H1 (cell line): ENCODE measurements around the gene FOXF1. TPM values are rescaled to one million over a fixed set of nuclear protein-coding genes. Genes with fewer than 3 reads are reported as not detected.

Source experiments
- CTCF ChIA-PET: fragments of 300-600 bp; sonication (Branson Sonifier 250); formaldehyde crosslinking; loops from one replicate; lab custom pipeline; 2021; ENCODE audit not compliant: partially characterized antibody; lab: Charles Lee
- POLR2A ChIA-PET: fragments of 300-600 bp; sonication (Branson Sonifier 250); formaldehyde crosslinking; loops from one replicate; lab custom pipeline; 2021; ENCODE audit warnings: inconsistent platforms; ENCODE audit not compliant: partially characterized antibody; lab: Charles Lee
- DNase-seq, 2 experiments: peaks; one replicate each; pipeline versions ENCODE4 v3.0.0 to v3.0.0-alpha.2; 2010 to 2022; ENCODE audit warnings: low spot score in 2 of 2, low read depth in 1 of 2, mixed read lengths in 1 of 2
- FAIRE-seq: peaks from 2 replicates; lab custom pipeline; 2011; peaks lifted over from hg19 to GRCh38; lab: Jason Lieb, UNC
- H2AFZ ChIP-seq: 2 replicates; pipeline ENCODE4 v1.8.1; 2012; ENCODE audit warnings: low read length, inconsistent platforms
- H2AK5ac ChIP-seq: 2 replicates; pipeline ENCODE4 v1.6.1; 2013; ENCODE audit warnings: low read depth, low read length
- H2BK120ac ChIP-seq: replicated peaks from 2 replicates; pipeline ENCODE3; 2013; ENCODE audit warnings: low read depth, low read length, inconsistent platforms
- H2BK12ac ChIP-seq: 2 replicates; pipeline ENCODE4 v1.6.1; 2013; ENCODE audit warnings: low read depth, low read length
- H2BK15ac ChIP-seq: 2 replicates; pipeline ENCODE4 v1.6.1; 2013; ENCODE audit warnings: low read length
- H2BK20ac ChIP-seq: 2 replicates; pipeline ENCODE4 v1.6.1; 2013; ENCODE audit warnings: low read length
- H2BK5ac ChIP-seq: 2 replicates; pipeline ENCODE4 v1.6.1; 2013; ENCODE audit warnings: low read depth, low read length
- H3K14ac ChIP-seq: 2 replicates; pipeline ENCODE4 v1.6.1; 2013; ENCODE audit warnings: inconsistent platforms; ENCODE audit not compliant: insufficient read length
- H3K18ac ChIP-seq: 2 replicates; pipeline ENCODE4 v1.6.1; 2013; ENCODE audit warnings: low read length; ENCODE audit errors: extremely low read depth
- H3K23ac ChIP-seq: 2 replicates; pipeline ENCODE4 v1.6.1; 2013; ENCODE audit warnings: inconsistent platforms; ENCODE audit not compliant: insufficient read length
- H3K23me2 ChIP-seq: 2 replicates; pipeline ENCODE4 v1.6.1; 2013; ENCODE audit warnings: low read depth, low read length
- H3K27ac ChIP-seq: 2 replicates; pipeline ENCODE4 v1.6.1; 2011; ENCODE audit warnings: low read depth, low read length, inconsistent platforms
- H3K27me3 ChIP-seq, 4 experiments: replicated peaks in 1 of 4; 1 replicate in 1 of 4; 2 replicates in 3 of 4; pipeline versions ENCODE4 v1.6.1 to v1.8.1; 2011 to 2013; ENCODE audit warnings: low read length in 3 of 4, mild to moderate bottlenecking in 3 of 4, inconsistent platforms in 2 of 4, mixed read lengths in 2 of 4, moderate library complexity in 1 of 4; ENCODE audit not compliant: control insufficient read depth in 3 of 4, insufficient read depth in 3 of 4; ENCODE audit errors: extremely low read depth in 1 of 4
- H3K36me3 ChIP-seq, 4 experiments: 2 replicates each; pipeline versions ENCODE4 v1.6.1 to v1.8.1; 2011 to 2013; ENCODE audit warnings: mild to moderate bottlenecking in 4 of 4, low read length in 3 of 4, moderate library complexity in 2 of 4, control low read depth in 1 of 4, inconsistent platforms in 1 of 4; ENCODE audit not compliant: insufficient read depth in 4 of 4, control insufficient read depth in 2 of 4
- H3K4ac ChIP-seq: replicated peaks from 2 replicates; pipeline ENCODE3; 2013; ENCODE audit warnings: low read length, low read depth, mixed read lengths, inconsistent platforms; ENCODE audit not compliant: insufficient read length
- H3K4me1 ChIP-seq, 4 experiments: replicated peaks in 1 of 4; 1 replicate in 1 of 4; 2 replicates in 3 of 4; pipeline versions ENCODE4 v1.6.1 to v1.8.1; 2011 to 2013; ENCODE audit warnings: low read length in 3 of 4, inconsistent platforms in 2 of 4, mixed read lengths in 1 of 4; ENCODE audit not compliant: insufficient read depth in 4 of 4, control insufficient read depth in 3 of 4
- H3K4me2 ChIP-seq, 2 experiments: 2 replicates each; pipeline versions ENCODE4 v1.6.1 to v1.8.1; 2011 to 2013; ENCODE audit warnings: low read depth in 2 of 2, low read length in 2 of 2, control low read depth in 1 of 2, inconsistent platforms in 1 of 2, mild to moderate bottlenecking in 1 of 2; ENCODE audit not compliant: insufficient read depth in 1 of 2
- H3K4me3 ChIP-seq, 4 experiments: fragments of 200-600, 300-600 bp in 1 of 4; sonication (generic), shearing (Covaris generic), sonication (Bioruptor Twin) in 1 of 4; 2 replicates each; pipeline versions ENCODE4 v1.5.1 to v1.8.1; 2011 to 2016; ENCODE audit warnings: low read length in 4 of 4, low read depth in 3 of 4, control low read depth in 2 of 4, inconsistent platforms in 2 of 4, mild to moderate bottlenecking in 2 of 4, mixed read lengths in 1 of 4, moderate library complexity in 1 of 4; ENCODE audit not compliant: insufficient read depth in 2 of 4; ENCODE audit errors: extremely low read depth in 1 of 4
- H3K56ac ChIP-seq: replicated peaks from 2 replicates; pipeline ENCODE3; 2013; ENCODE audit warnings: low read depth, mild to moderate bottlenecking, mixed read lengths, low read length, inconsistent platforms; ENCODE audit not compliant: insufficient read length
- H3K79me1 ChIP-seq: 2 replicates; pipeline ENCODE4 v1.6.1; 2013; ENCODE audit warnings: low read depth, low read length, control low read depth
- H3K79me2 ChIP-seq, 2 experiments: 2 replicates each; pipeline versions ENCODE4 v1.6.1 to v1.8.1; 2012 to 2013; ENCODE audit warnings: low read length in 2 of 2, mild to moderate bottlenecking in 2 of 2, inconsistent platforms in 1 of 2; ENCODE audit not compliant: insufficient read depth in 2 of 2, control insufficient read depth in 1 of 2
- H3K9ac ChIP-seq, 4 experiments: replicated peaks in 1 of 4; 1 replicate in 1 of 4; 2 replicates in 3 of 4; pipeline versions ENCODE4 v1.6.1 to v1.8.1; 2011 to 2013; ENCODE audit warnings: low read depth in 3 of 4, low read length in 3 of 4, control low read depth in 2 of 4, mild to moderate bottlenecking in 2 of 4, moderate library complexity in 2 of 4, inconsistent platforms in 1 of 4; ENCODE audit errors: extremely low read depth in 1 of 4
- H3K9me3 ChIP-seq, 2 experiments: 2 replicates each; pipeline versions ENCODE4 v1.6.1 to v1.8.1; 2012 to 2013; ENCODE audit warnings: mild to moderate bottlenecking in 2 of 2, moderate library complexity in 2 of 2, control low read depth in 1 of 2, inconsistent platforms in 1 of 2, low read depth in 1 of 2, low read length in 1 of 2, mixed read lengths in 1 of 2; ENCODE audit not compliant: insufficient read depth in 2 of 2
- H4K20me1 ChIP-seq, 2 experiments: replicated peaks in 1 of 2; 2 replicates each; pipeline versions ENCODE3 to v1.8.1; 2011 to 2013; ENCODE audit warnings: inconsistent platforms in 2 of 2, low read length in 2 of 2, mild to moderate bottlenecking in 1 of 2; ENCODE audit not compliant: insufficient read depth in 2 of 2, control insufficient read depth in 1 of 2
- H4K5ac ChIP-seq: 2 replicates; pipeline ENCODE4 v1.6.1; 2013; ENCODE audit warnings: low read length, low read depth, mixed read lengths, inconsistent platforms; ENCODE audit not compliant: insufficient read length
- H4K8ac ChIP-seq: 2 replicates; pipeline ENCODE4 v1.8.0; 2013; ENCODE audit warnings: mild to moderate bottlenecking, moderate library complexity, low read length, inconsistent platforms; ENCODE audit not compliant: insufficient read depth; ENCODE audit errors: extremely low read depth
- H4K91ac ChIP-seq: replicated peaks from 2 replicates; pipeline ENCODE3; 2013; ENCODE audit warnings: low read length, mixed read lengths, inconsistent platforms; ENCODE audit not compliant: insufficient read length
- ATF2 ChIP-seq: IDR thresholded peaks from 2 replicates; pipeline ENCODE4 v1.6.1; 2012; ENCODE audit warnings: low read length, inconsistent platforms
- ATF3 ChIP-seq: IDR thresholded peaks from 2 replicates; pipeline ENCODE4 v1.6.1; 2011; ENCODE audit warnings: low read depth, mild to moderate bottlenecking, low read length; ENCODE audit not compliant: insufficient read depth
- EGR1 ChIP-seq: IDR thresholded peaks from 2 replicates; pipeline ENCODE4 v1.6.1; 2011; ENCODE audit warnings: low read depth, low read length, borderline replicate concordance
- GABPA ChIP-seq: IDR thresholded peaks from 2 replicates; pipeline ENCODE4 v1.6.1; 2011; ENCODE audit warnings: mild to moderate bottlenecking, low read length, moderate library complexity, borderline replicate concordance; ENCODE audit not compliant: insufficient read depth
- JUND ChIP-seq: IDR thresholded peaks from 2 replicates; pipeline ENCODE4 v1.6.1; 2011; ENCODE audit warnings: mild to moderate bottlenecking, improper control_type of control experiment, low read length
- MAFK ChIP-seq: IDR thresholded peaks from 2 replicates; pipeline ENCODE4 v1.6.1; 2012; ENCODE audit warnings: low read depth, mild to moderate bottlenecking, improper control_type of control experiment, low read length
- POLR2A ChIP-seq, 2 experiments: IDR thresholded peaks; 1 replicate in 1 of 2; 2 replicates in 1 of 2; pipeline ENCODE4 v1.6.1; 2011; ENCODE audit warnings: low read depth in 2 of 2, low read length in 2 of 2, mild to moderate bottlenecking in 2 of 2; ENCODE audit errors: control extremely low read depth in 1 of 2
- RFX5 ChIP-seq: IDR thresholded peaks from 2 replicates; pipeline ENCODE4 v1.6.1; 2011; ENCODE audit warnings: low read depth, low read length, improper control_type of control experiment, borderline replicate concordance
- SIRT6 ChIP-seq: IDR thresholded peaks from one replicate; pipeline ENCODE4 v1.7.1; 2012; ENCODE audit warnings: low read length, inconsistent platforms
- TAF1 ChIP-seq: IDR thresholded peaks from 2 replicates; pipeline ENCODE4 v1.6.1; 2011; ENCODE audit warnings: mild to moderate bottlenecking, low read depth, low read length
- USF2 ChIP-seq: IDR thresholded peaks from 2 replicates; pipeline ENCODE4 v1.6.1; 2011; ENCODE audit warnings: low read length, improper control_type of control experiment
- WGBS, 2 experiments: shearing (Covaris generic) in 1 of 2; methylation state at CpG; one replicate each; pipeline versions ENCODE4 v1.1.6 to v1.1.7; 2013 to 2015; ENCODE audit warnings: low lambda C conversion rate in 2 of 2, mixed read lengths in 2 of 2, inconsistent platforms in 1 of 2, low coverage in 1 of 2, missing lambda C conversion rate in 1 of 2; ENCODE audit not compliant: insufficient replicate concordance in 2 of 2, insufficient coverage in 1 of 2, insufficient read length in 1 of 2; ENCODE audit errors: extremely low coverage in 1 of 2, missing lambda C conversion rate in 1 of 2; 5-methylcytosine and 5-hydroxymethylcytosine counted together
- polyA plus RNA-seq, 7 experiments: library from polyadenylated mRNA; depleted of rRNA in 3 of 7; stranded (reverse) in 5 of 7; unstranded in 2 of 7; fragments of >200 nt in 5 of 7; fragments of 200-250 nt in 2 of 7; gene quantifications; 1 replicate in 5 of 7; 2 replicates in 1 of 7; 4 replicates in 1 of 7; pipeline versions ENCODE4 v1.2.1 to v1.2.3, GENCODE V29; 2011 to 2013; ENCODE audit warnings: missing spikeins in 2 of 7, mixed read lengths in 2 of 7
- total RNA-seq: library from RNA; stranded (reverse); fragmentation: NEBNext Ultra II Directional; extraction: Animal tissue kit (Norgen Biotek cat#: 25700); gene quantifications from 2 replicates; pipeline ENCODE4 v1.2.1, GENCODE V29; 2021

FOXF1 gene
- total and polyA plus RNA-seq, 2 of the 8 experiments (the other 6 are each of a cell fraction or from before 2014, with no cell fraction given), result 0.02 TPM; not detected in 1

- Histone ChIP-seq H4K20me1 (peaks cover 0 to 1% of the 10 kb centered on the region in 2 experiments), H2BK12ac (no peak overlapping the region), H4K91ac (no peak overlapping the region), H4K8ac (no peak overlapping the region), H3K36me3 (peaks cover 0 to 12% (median 0%) of the 10 kb centered on the region in 4 experiments; a peak in 3 of 8 replicates), H3K23ac (no peak overlapping the region), H2AK5ac (no peak overlapping the region), H2BK20ac (no peak overlapping the region), H2BK120ac (no peak overlapping the region), H4K5ac (no peak overlapping the region), H3K4me1 (no peaks in the 10 kb centered on the region), H3K9ac (no peak overlapping the region), H3K14ac (no peak overlapping the region), H3K79me2 (no peaks in the 10 kb centered on the region), H3K4me2 (no peak overlapping the region), H2BK5ac (no peak overlapping the region), H2AFZ (no peak overlapping the region), H3K9me3 (no peaks in the 10 kb centered on the region), H3K27me3 (no peaks in the 10 kb centered on the region), H3K79me1 (no peaks in the 10 kb centered on the region; the same call in 1 of the 2 replicates), H3K4ac (no peak overlapping the region), H3K4me3 (no peak overlapping the region), H3K27ac (no peak overlapping the region), H3K23me2 (no peaks in the 10 kb centered on the region), H3K56ac (no peak overlapping the region), H2BK15ac (no peak overlapping the region), H3K18ac (no peak overlapping the region)
- 92% methylated on average over 11 of the region's 11 CpGs; no CpG with 5 or more reads in 1 of the 2 experiments for WGBS, 2 experiments
- no peak for DNase-seq
- FAIRE-seq, result no peak
- ChIA-PET POLR2A (no interaction called here), CTCF (interaction anchor here (0.8 kb wide), 1 partner anchor 16 kb away, joined by 3 read pairs; no protein-coding TSS in a partner anchor)
- TF ChIP-seq RFX5, result no peak
- no peak for TF ChIP-seq JUND
- no peak for TF ChIP-seq TAF1
- TF ChIP-seq ATF2, result no peak
- no peak for TF ChIP-seq MAFK
- no peak for TF ChIP-seq EGR1
- TF ChIP-seq SIRT6, result no peak
- no peak for TF ChIP-seq ATF3
- no peak for TF ChIP-seq GABPA
- TF ChIP-seq POLR2A (IDR thresholded peaks at IDR 0.05; ENCODE audit: control extremely low read depth in 1 of 2, low read depth in 2 of 2, low read length in 2 of 2), result no peak
- no peak for TF ChIP-seq USF2
Observed at GRCh38 chr16:86547286-86547685, 37.0 kb downstream of the FOXF1 start.
